Endothelial cell (in vitro differentiated cells): ENCODE results near the gene FIS1. TPM values are rescaled to one million over a fixed set of nuclear protein-coding genes. Genes with fewer than 3 reads are reported as not detected.
"Not testable (repeated sequence)": the region's sequence is repeated elsewhere in the genome, so short reads cannot be mapped to it uniquely, and the experiment has no call there.

Experiments used
- DNase-seq: peaks from one replicate; pipeline ENCODE4 v3.0.0; 2021; ENCODE audit warnings: low spot score
- H3K27ac Mint-ChIP-seq: one replicate; pipeline ENCODE4 v1.8.0; 2021; ENCODE audit warnings: mixed read lengths, inconsistent platforms; ENCODE audit not compliant: unreplicated experiment
- H3K27me3 Mint-ChIP-seq: one replicate; pipeline ENCODE4 v1.8.0; 2021; ENCODE audit warnings: mild to moderate bottlenecking, moderate library complexity, mixed read lengths, inconsistent platforms; ENCODE audit not compliant: unreplicated experiment
- H3K36me3 Mint-ChIP-seq: one replicate; pipeline ENCODE4 v1.8.0; 2021; ENCODE audit warnings: mild to moderate bottlenecking, low read depth, mixed read lengths, inconsistent platforms; ENCODE audit not compliant: unreplicated experiment
- H3K4me1 Mint-ChIP-seq: one replicate; pipeline ENCODE4 v1.8.0; 2021; ENCODE audit warnings: mild to moderate bottlenecking, mixed read lengths, inconsistent platforms; ENCODE audit not compliant: unreplicated experiment
- H3K4me3 Mint-ChIP-seq: one replicate; pipeline ENCODE4 v1.8.0; 2021; ENCODE audit warnings: mild to moderate bottlenecking, mixed read lengths, inconsistent platforms; ENCODE audit not compliant: unreplicated experiment
- H3K9me3 Mint-ChIP-seq: one replicate; pipeline ENCODE4 v1.8.0; 2021; ENCODE audit warnings: mixed read lengths, inconsistent platforms; ENCODE audit not compliant: unreplicated experiment
- CTCF ChIP-seq: fragments of 200-600 bp; sonication (generic); IDR thresholded peaks from one replicate; pipeline ENCODE4 v1.5.0; 2021; ENCODE audit warnings: antibody characterized with exemption; ENCODE audit not compliant: unreplicated experiment
- total RNA-seq: library from RNA; stranded (reverse); fragmentation: NEBNext Ultra II Directional; extraction: Animal tissue kit (Norgen Biotek cat#: 25700); gene quantifications from one replicate; pipeline ENCODE4 v1.2.1, GENCODE V29; 2021; ENCODE audit not compliant: unreplicated experiment

Gene FIS1
- total RNA-seq, 1 donor from 2014 or later = 150 TPM

- Mint-ChIP-seq H3K36me3 (peaks cover 4% of the 10 kb centered on the region), H3K9me3 (no peaks in the 10 kb centered on the region), H3K27ac (no peak overlapping the region), H3K27me3 (peaks cover 6% of the 10 kb centered on the region), H3K4me3 (no peak overlapping the region), H3K4me1 (no peaks in the 10 kb centered on the region)
- no peak for DNase-seq
- TF ChIP-seq CTCF = no peak
Observed at GRCh38 chr7:101277155-101277554, 32.3 kb upstream of the FIS1 start.

- Mint-ChIP-seq H3K9me3 (no peaks in the 10 kb centered on the region), H3K36me3 (no peaks in the 10 kb centered on the region), H3K4me1 (no peaks in the 10 kb centered on the region), H3K27me3 (no peaks in the 10 kb centered on the region), H3K27ac (no peak overlapping the region), H3K4me3 (no peak overlapping the region)
- no peak for TF ChIP-seq CTCF
- no peak for DNase-seq
Observed at GRCh38 chr7:101273206-101273605, 28.3 kb upstream of the FIS1 start.

- Mint-ChIP-seq H3K9me3 (no peaks in the 10 kb centered on the region), H3K36me3 (no peaks in the 10 kb centered on the region), H3K27ac (no peak overlapping the region), H3K4me1 (no peaks in the 10 kb centered on the region), H3K4me3 (no peak overlapping the region), H3K27me3 (peaks cover 2% of the 10 kb centered on the region)
- DNase-seq = no peak
- TF ChIP-seq CTCF = no peak
Observed at GRCh38 chr7:101271021-101271420, 26.1 kb upstream of the FIS1 start.

GRCh38 chr7:101269664-101270063 is 24.8 kb upstream of the FIS1 start:
- peaks cover 5% of the 10 kb centered on the region for H3K27me3 Mint-ChIP-seq
- no peak for DNase-seq
- no peak for TF ChIP-seq CTCF
- no peaks in the 10 kb centered on the region for H3K36me3 Mint-ChIP-seq
- H3K9me3 Mint-ChIP-seq = no peaks in the 10 kb centered on the region
- no peaks in the 10 kb centered on the region for H3K4me1 Mint-ChIP-seq
- H3K27ac Mint-ChIP-seq = no peak overlapping the region
- no peak overlapping the region for H3K4me3 Mint-ChIP-seq

GRCh38 chr7:101265622-101266516 is 21.0 kb upstream of the FIS1 start:
- no peak for DNase-seq
- Mint-ChIP-seq H3K4me1 (no peaks in the 10 kb centered on the region), H3K36me3 (no peaks in the 10 kb centered on the region), H3K27ac (no peak overlapping the region), H3K4me3 (no peak overlapping the region), H3K9me3 (no peaks in the 10 kb centered on the region), H3K27me3 (peaks cover 5% of the 10 kb centered on the region)
- TF ChIP-seq CTCF = no peak

GRCh38 chr7:101264102-101264706 is 19.3 kb upstream of the FIS1 start:
- not testable (repeated sequence) for H3K27ac Mint-ChIP-seq, H3K27me3 Mint-ChIP-seq, H3K4me3 Mint-ChIP-seq

More at GRCh38 chr7:101264102-101264706, 19.3 kb upstream of the FIS1 start:
- H3K36me3 Mint-ChIP-seq, H3K9me3 Mint-ChIP-seq, DNase-seq, H3K4me1 Mint-ChIP-seq: not testable (repeated sequence)
